Activated CD4-positive, alpha-beta memory T cell treated with anti-CD3 and anti-CD28 coated beads for 36 hours (primary cell): Measurements from ENCODE around the gene ACTG2. TPM values are rescaled to one million over a fixed set of nuclear protein-coding genes. Genes with fewer than 3 reads are reported as not detected.

Source experiments
- CTCF ChIA-PET: fragments of 350-600 bp; sonication (Branson Sonifier 250); formaldehyde crosslinking; loops from one replicate; lab custom pipeline; 2021; ENCODE audit warnings: antibody characterized with exemption, inconsistent platforms; lab: Charles Lee
- POLR2A ChIA-PET: fragments of 350-600 bp; sonication (Branson Sonifier 250); formaldehyde crosslinking; loops from one replicate; lab custom pipeline; 2021; ENCODE audit warnings: antibody characterized with exemption; lab: Charles Lee
- DNase-seq: peaks from one replicate; pipeline ENCODE4 v3.0.0-alpha.2; 2020
- H3K27ac Mint-ChIP-seq: one replicate; pipeline ENCODE4 v1.8.0; 2021; ENCODE audit warnings: mixed read lengths
- H3K27me3 Mint-ChIP-seq: one replicate; pipeline ENCODE4 v1.8.0; 2021; ENCODE audit warnings: mixed read lengths
- H3K36me3 Mint-ChIP-seq: one replicate; pipeline ENCODE4 v1.8.0; 2021; ENCODE audit warnings: mixed read lengths
- H3K4me1 Mint-ChIP-seq: one replicate; pipeline ENCODE4 v1.8.0; 2021; ENCODE audit warnings: low read depth, mixed read lengths
- H3K4me3 Mint-ChIP-seq: one replicate; pipeline ENCODE4 v1.8.0; 2021; ENCODE audit warnings: mild to moderate bottlenecking, mixed read lengths
- H3K9me3 Mint-ChIP-seq: one replicate; pipeline ENCODE4 v1.8.0; 2021; ENCODE audit warnings: mixed read lengths
- intact Hi-C: fragments of 100-400 bp; cut with micrococcal nuclease; formaldehyde crosslinking; loops from one replicate; pipeline ENCODE4 v1.15.1; 2023
- total RNA-seq, 2 experiments: library from RNA; stranded (reverse); gene quantifications; one replicate each; pipeline ENCODE4 v1.2.3, GENCODE V29; 2021

The ACTG2 gene
- total RNA-seq, 2 experiments from 2014 or later, result not detected

DNA sequence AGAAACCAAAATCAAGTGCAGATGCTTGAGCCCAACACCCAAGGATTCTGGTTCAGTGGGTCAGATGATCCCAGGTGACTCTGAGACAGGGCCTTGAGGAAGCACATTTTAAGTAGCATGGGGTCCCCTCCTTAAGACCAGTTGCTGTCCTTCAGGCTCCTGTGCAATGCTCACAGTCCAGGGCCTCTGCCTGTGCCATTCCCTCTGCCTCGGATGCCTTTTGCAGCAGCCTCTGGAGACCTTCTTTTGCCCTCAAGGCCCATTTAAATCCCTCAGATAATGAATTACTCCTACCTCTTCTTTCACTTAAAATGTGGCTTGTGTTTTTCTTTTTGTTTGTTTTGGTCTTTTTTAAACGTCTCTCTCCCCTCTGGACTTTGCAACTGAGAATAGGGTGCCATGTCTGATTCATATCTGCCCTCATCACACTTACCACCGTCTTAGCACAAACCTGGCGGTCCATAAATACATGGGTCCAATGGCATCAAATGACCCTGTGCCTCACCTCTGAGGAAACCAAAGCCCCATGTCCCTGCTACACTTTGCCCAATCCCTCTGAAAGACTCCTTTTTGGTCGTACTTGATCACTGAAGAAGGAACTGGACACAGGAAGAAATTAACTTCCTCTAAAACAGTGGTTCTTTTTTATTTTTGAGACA lies 14.2 kb downstream of the ACTG2 start:
- Mint-ChIP-seq H3K4me3 (no peak overlapping the region), H3K27me3 (no peaks in the 10 kb centered on the region), H3K27ac (no peak overlapping the region), H3K4me1 (peaks cover 7% of the 10 kb centered on the region), H3K9me3 (no peaks in the 10 kb centered on the region), H3K36me3 (no peaks in the 10 kb centered on the region)
- POLR2A ChIA-PET, result no interaction called here
- DNase-seq, result no peak
- intact Hi-C loops, result no loop called here
- CTCF ChIA-PET, result interaction anchor here (0.7 to 3.2 kb wide), 10 partner anchors 11 to 429 kb away, joined by 3 to 25 read pairs (median 6); partner anchors contain the start of gene BOLA3

DNA sequence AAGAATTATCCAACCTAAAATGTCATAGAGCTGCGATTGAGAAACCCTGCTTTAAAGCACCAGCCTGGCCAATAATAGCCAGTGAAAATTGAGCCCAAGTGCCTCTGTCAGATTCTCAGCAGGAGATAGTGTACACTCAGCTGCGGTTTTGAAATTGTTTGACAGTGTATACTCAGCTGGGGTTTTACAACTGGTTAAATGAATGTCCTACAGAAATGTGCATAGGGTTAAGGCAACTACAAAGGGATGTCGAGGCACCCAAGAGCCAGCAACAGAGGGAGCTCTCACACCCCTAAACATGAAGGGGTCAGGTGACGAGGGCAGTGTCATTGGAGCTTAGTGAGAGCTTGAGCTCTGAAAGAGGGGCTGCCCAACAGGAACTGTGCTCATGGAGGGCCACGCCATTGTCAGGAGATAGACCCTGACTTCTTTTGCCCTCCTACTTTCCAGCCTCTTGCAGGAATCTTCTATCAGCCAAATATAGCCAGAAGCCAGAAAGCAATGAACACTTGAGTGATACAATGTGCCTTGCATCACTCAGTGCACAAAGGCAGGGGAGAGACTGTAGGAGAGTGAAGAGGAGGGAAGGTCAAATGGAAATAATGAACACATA lies 15.1 kb downstream of the ACTG2 start:
- H3K27me3 Mint-ChIP-seq, result no peaks in the 10 kb centered on the region
- DNase-seq, result peak; percentile 75
- ChIA-PET POLR2A (interaction anchor here (0.6 kb wide), 1 partner anchor 57 kb away, joined by 3 read pairs; no protein-coding TSS in a partner anchor), CTCF (interaction anchor here (0.6 to 3.2 kb wide), 29 partner anchors 9 to 428 kb away, joined by 3 to 25 read pairs (median 4); partner anchors contain the start of genes BOLA3 and DGUOK)
- no peak overlapping the region for H3K4me3 Mint-ChIP-seq
- no peaks in the 10 kb centered on the region for H3K36me3 Mint-ChIP-seq
- intact Hi-C loops, result loop anchor here (1.0 kb wide), 2 partner anchors 79 to 239 kb away; partner anchors contain the start of gene BOLA3
- H3K27ac Mint-ChIP-seq, result no peak overlapping the region
- peaks cover 7% of the 10 kb centered on the region for H3K4me1 Mint-ChIP-seq
- no peaks in the 10 kb centered on the region for H3K9me3 Mint-ChIP-seq

DNA sequence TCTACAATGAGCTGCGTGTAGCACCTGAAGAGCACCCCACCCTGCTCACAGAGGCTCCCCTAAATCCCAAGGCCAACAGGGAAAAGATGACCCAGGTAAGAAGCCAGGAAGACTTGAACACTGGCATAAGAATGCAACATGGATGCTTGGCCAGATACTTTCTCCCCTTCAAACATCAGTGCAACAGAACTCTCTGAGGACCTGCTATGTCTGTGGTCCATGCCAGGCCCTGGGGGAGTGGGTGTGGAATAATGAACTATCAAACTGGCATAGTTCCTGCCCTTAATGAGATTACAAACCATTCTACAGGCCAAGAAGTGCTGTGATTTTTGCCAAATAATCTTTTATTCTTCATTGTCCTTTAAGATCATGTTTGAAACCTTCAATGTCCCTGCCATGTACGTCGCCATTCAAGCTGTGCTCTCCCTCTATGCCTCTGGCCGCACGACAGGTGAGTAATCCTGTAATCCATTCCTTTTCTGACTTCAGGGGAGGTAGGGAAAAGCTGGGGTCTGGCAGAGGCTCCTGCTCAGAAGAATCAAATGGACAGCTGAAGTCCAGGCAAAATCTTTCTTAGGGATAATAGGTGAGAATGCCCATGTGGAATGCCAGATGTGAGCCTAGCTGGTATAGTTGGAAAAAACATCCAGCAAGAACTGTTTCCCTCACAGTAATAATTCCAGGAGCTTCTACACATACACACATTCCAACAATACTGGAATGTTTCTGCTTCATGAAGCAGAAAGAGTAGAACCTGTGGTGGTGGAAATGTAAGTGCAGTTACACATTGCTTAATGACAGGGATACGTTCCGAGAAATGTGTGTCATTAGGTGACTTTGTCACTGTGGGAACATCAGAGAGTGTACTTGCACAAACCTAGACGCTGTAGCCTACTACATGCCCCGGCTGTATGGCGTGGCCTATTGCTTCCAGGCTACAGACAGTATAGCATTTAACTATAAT lies 16.2 kb downstream of the ACTG2 start:
- CTCF ChIA-PET, result interaction anchor here (0.6 to 3.2 kb wide), 12 partner anchors 8 to 247 kb away, joined by 3 to 17 read pairs (median 5); partner anchors contain the start of gene BOLA3
- POLR2A ChIA-PET, result interaction anchor here (0.6 kb wide), 1 partner anchor 56 kb away, joined by 3 read pairs; no protein-coding TSS in a partner anchor
- intact Hi-C loops, result loop anchor here (1.0 kb wide), 2 partner anchors 78 to 238 kb away; partner anchors contain the start of gene BOLA3
- DNase-seq, result no peak
- H3K27ac Mint-ChIP-seq, result no peak overlapping the region
- H3K36me3 Mint-ChIP-seq, result no peaks in the 10 kb centered on the region
- no peaks in the 10 kb centered on the region for H3K9me3 Mint-ChIP-seq
- H3K4me3 Mint-ChIP-seq, result no peak overlapping the region
- H3K27me3 Mint-ChIP-seq, result no peaks in the 10 kb centered on the region
- peaks cover 7% of the 10 kb centered on the region for H3K4me1 Mint-ChIP-seq

DNA sequence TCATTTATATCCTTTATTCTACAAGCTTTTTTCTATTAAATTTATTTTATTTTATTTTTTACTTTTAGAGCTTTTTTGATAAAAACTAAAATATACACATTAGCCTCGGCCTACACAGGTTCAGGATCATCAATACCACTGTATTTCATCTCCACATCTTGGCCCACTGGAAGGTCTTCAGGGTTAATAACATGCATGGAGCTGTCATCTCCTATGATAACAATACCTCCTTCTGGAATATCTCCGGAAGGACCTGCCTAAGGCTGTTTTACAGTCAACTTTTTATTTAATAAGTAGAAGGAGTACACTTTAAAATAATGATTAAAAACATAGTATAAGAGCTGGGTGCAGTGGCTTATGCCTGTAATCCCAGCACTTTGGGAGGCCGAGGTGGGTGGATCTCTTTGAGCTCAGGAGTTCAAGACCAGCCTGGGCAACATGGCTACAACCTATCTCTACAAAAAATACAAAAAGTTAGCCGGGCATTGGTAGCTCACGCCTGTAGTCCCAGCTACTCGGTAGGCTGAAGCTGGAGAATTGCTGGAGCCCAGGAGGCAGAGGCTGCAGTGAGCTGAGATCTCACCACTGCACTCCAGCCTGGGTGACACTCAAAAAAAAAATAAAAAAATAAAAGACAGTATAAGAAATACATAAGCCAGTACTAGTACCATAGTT lies 18.2 kb downstream of the ACTG2 start:
- peaks cover 7% of the 10 kb centered on the region for H3K4me1 Mint-ChIP-seq
- CTCF ChIA-PET, result interaction anchor here (0.7 to 3.0 kb wide), 9 partner anchors 10 to 236 kb away, joined by 3 to 17 read pairs (median 4); no protein-coding TSS in a partner anchor
- no peak overlapping the region for H3K4me3 Mint-ChIP-seq
- no peaks in the 10 kb centered on the region for H3K36me3 Mint-ChIP-seq
- no peak overlapping the region for H3K27ac Mint-ChIP-seq
- no peaks in the 10 kb centered on the region for H3K27me3 Mint-ChIP-seq
- H3K9me3 Mint-ChIP-seq, result no peaks in the 10 kb centered on the region
- POLR2A ChIA-PET, result interaction anchor here (0.6 to 1.0 kb wide), 2 partner anchors 9 to 56 kb away, joined by 3 to 4 read pairs; no protein-coding TSS in a partner anchor
- DNase-seq, result no peak
- intact Hi-C loops, result no loop called here

DNA sequence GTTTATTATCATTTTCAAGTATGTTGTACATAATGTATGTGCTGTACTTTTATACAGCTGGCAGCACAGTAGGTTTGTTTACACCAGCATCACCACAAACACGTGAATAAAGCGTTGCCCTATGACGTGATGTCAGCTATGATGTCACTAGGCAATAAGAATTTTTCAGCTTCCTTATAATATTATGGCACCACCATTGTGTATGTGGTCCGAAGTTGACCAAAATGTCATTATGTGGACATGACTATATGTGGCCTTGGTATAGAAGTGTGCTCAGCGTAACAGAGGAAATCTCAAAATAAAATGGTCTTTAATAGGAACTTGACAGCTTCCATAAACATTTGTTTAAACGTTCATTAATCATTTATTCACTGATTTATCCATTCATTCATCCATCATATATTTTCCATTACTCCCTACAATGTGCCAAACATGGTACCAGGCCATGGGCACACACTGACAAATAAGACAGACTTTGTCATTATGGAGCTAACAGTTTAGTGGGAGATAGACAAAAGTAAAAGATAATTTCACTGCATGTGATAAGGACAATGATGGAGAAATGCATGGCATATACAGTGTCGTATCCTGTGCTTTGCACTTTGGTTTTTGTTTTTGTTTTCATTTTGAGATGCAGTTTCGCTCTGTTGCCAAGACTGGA lies 18.9 kb downstream of the ACTG2 start:
- Mint-ChIP-seq H3K4me1 (peaks cover 7% of the 10 kb centered on the region), H3K27me3 (no peaks in the 10 kb centered on the region), H3K4me3 (no peak overlapping the region), H3K9me3 (no peaks in the 10 kb centered on the region), H3K36me3 (no peaks in the 10 kb centered on the region), H3K27ac (no peak overlapping the region)
- intact Hi-C loops, result no loop called here
- no peak for DNase-seq
- CTCF ChIA-PET, result interaction anchor here (0.8 to 3.0 kb wide), 5 partner anchors 9 to 209 kb away, joined by 3 to 17 read pairs (median 4); no protein-coding TSS in a partner anchor
- POLR2A ChIA-PET, result interaction anchor here (1.0 kb wide), 1 partner anchor 9 kb away, joined by 3 read pairs; no protein-coding TSS in a partner anchor

DNA sequence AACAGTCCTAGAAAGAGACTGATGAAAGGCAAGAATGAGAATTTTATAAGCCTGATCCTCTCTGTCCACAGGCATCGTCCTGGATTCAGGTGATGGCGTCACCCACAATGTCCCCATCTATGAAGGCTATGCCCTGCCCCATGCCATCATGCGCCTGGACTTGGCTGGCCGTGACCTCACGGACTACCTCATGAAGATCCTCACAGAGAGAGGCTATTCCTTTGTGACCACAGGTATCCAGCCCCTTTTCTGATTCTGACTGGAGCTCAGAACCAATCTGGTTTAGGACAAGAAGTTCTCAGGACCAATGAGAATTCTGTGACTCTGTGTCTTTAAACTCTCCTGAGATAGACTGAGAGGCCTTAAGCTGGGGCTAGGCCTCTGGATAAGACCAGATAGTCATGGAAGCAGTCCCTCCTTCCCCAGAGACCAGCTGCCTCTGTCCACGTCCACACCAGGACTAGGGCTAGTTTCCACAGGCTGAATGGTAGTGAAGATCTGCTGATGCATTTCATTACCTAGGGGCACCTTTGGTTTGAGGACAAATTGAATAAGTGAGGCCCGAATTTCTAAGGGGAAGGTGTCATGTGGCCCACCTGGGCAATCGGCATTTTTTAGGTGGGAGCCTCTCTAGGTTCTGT lies 20.7 kb downstream of the ACTG2 start:
- no peaks in the 10 kb centered on the region for H3K27me3 Mint-ChIP-seq
- no peak overlapping the region for H3K4me3 Mint-ChIP-seq
- H3K9me3 Mint-ChIP-seq, result no peaks in the 10 kb centered on the region
- no peaks in the 10 kb centered on the region for H3K4me1 Mint-ChIP-seq
- CTCF ChIA-PET, result interaction anchor here (0.7 kb wide), 1 partner anchor 233 kb away, joined by 3 read pairs; no protein-coding TSS in a partner anchor
- POLR2A ChIA-PET, result no interaction called here
- no peaks in the 10 kb centered on the region for H3K36me3 Mint-ChIP-seq
- no peak for DNase-seq
- intact Hi-C loops, result no loop called here
- H3K27ac Mint-ChIP-seq, result no peak overlapping the region

DNA sequence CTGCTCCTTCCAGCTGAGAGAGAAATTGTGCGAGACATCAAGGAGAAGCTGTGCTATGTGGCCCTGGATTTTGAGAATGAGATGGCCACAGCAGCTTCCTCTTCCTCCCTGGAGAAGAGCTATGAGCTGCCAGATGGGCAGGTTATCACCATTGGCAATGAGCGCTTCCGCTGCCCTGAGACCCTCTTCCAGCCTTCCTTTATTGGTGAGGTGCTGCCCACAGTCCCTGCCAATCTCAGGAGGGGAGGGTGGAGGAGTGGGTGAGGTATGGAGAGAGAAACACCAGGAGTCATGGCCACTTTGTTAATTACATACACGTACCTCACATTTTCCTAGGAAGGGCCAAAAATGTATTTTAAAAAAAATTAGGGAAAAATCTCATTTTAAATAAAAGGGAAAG lies 21.9 kb downstream of the ACTG2 start:
- Mint-ChIP-seq H3K4me3 (no peak overlapping the region), H3K4me1 (no peaks in the 10 kb centered on the region), H3K27ac (no peak overlapping the region), H3K36me3 (no peaks in the 10 kb centered on the region), H3K9me3 (no peaks in the 10 kb centered on the region), H3K27me3 (no peaks in the 10 kb centered on the region)
- ChIA-PET CTCF (no interaction called here), POLR2A (no interaction called here)
- DNase-seq, result no peak
- intact Hi-C loops, result no loop called here

DNA sequence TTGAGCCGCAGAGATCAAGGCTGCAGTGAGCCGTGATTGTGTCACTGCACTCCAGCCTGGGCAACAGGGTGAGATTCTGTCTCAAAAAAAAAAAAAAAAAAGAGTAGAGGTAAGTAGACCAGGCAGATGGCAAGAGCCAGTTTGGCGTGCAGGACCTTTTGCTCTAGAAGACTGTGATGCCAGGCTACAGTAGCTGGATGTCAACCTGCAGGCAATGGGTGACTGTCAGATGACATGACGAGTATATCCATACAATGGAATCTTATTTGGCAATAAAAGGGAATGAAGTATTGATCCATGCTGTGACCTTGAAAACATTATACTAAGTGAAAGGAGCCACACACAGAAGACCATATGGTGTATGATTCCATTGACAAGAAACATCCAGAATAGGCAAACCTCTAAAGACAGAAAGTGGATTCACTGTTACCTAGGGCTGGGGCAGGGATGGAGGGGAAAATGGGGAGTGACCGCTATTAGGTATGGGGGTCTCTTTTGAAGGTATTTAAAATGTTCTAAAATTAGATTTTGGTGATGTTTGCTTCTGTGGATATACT lies 22.7 kb downstream of the ACTG2 start:
- ChIA-PET CTCF (no interaction called here), POLR2A (no interaction called here)
- H3K9me3 Mint-ChIP-seq, result no peaks in the 10 kb centered on the region
- H3K4me1 Mint-ChIP-seq, result no peaks in the 10 kb centered on the region
- intact Hi-C loops, result no loop called here
- H3K27me3 Mint-ChIP-seq, result no peaks in the 10 kb centered on the region
- H3K4me3 Mint-ChIP-seq, result no peak overlapping the region
- H3K27ac Mint-ChIP-seq, result no peak overlapping the region
- DNase-seq, result no peak
- H3K36me3 Mint-ChIP-seq, result no peaks in the 10 kb centered on the region

DNA sequence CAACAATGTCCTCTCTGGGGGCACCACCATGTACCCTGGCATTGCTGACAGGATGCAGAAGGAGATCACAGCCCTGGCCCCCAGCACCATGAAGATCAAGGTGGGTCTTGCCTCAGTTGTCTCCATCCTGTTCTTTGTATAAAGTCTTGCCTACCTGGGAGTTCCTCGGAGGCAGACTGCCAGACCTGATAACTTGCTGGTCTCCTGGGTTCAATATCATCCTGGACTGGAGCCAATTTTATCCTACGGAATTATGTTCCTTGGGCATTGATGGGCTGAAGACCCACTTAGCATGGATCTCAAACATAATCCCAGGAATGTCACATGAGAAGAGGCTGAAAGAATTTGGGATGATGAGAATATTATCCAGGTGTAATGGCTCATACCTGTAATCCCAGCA lies 23.9 kb downstream of the ACTG2 start:
- Mint-ChIP-seq H3K4me1 (no peaks in the 10 kb centered on the region), H3K4me3 (no peak overlapping the region), H3K36me3 (no peaks in the 10 kb centered on the region), H3K9me3 (no peaks in the 10 kb centered on the region), H3K27me3 (no peaks in the 10 kb centered on the region), H3K27ac (no peak overlapping the region)
- intact Hi-C loops, result no loop called here
- ChIA-PET POLR2A (interaction anchor here (0.6 kb wide), 1 partner anchor 136 kb away, joined by 3 read pairs; no protein-coding TSS in a partner anchor), CTCF (interaction anchor here (1.2 kb wide), 1 partner anchor 8 kb away, joined by 5 read pairs; no protein-coding TSS in a partner anchor)
- no peak for DNase-seq

DNA sequence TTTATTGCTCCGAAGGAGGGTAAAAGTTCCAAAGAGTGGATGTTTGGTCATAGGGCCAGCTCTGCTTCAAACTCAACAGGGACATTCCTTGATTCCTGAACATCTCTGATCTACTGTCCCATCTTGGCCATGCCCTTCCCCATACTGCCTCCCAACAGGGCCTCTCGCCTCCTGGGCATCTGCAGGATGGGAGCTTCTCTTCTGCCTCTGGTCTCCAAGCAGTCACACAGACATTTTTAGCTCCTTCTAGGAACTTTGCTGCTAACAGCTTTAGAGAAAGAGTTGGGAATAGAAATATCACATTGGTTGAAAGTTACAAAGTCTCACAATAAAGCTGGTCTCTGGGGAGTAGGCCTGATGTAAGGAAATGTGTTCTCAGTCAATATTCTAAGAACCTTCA lies 24.5 kb downstream of the ACTG2 start:
- H3K27ac Mint-ChIP-seq, result no peak overlapping the region
- ChIA-PET CTCF (interaction anchor here (1.2 kb wide), 1 partner anchor 9 kb away, joined by 5 read pairs; no protein-coding TSS in a partner anchor), POLR2A (no interaction called here)
- H3K4me3 Mint-ChIP-seq, result no peak overlapping the region
- DNase-seq, result no peak
- H3K36me3 Mint-ChIP-seq, result no peaks in the 10 kb centered on the region
- H3K9me3 Mint-ChIP-seq, result no peaks in the 10 kb centered on the region
- H3K27me3 Mint-ChIP-seq, result no peaks in the 10 kb centered on the region
- no peaks in the 10 kb centered on the region for H3K4me1 Mint-ChIP-seq
- intact Hi-C loops, result no loop called here
